ENCODE results near the gene EFCAB7.
"Not testable (repeated sequence)": the region's sequence is repeated elsewhere in the genome, so short reads cannot be mapped to it uniquely, and the experiment has no call there.

Gene EFCAB7

DNA sequence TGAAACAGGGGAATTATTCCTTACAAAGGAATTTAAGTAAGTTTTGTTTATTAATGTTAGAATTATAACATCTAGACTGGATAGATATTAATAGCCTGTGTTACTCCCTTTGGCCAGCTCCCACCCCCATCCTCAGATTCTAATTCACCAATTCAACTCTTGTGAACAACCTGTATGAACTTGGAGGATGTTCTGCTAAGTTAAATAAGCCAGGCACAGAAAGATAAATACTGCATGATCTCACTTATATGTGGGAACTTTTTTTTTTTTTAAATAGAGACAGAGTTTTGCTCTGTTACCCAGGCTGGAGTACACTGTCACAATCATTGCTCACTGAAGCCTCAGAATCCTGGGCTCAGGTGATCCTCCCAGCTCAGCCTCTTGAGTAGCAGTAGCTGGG lies 32.2 kb downstream of the EFCAB7 start:
- DNase-seq (ENCODE audit: low spot score), result no peak

GRCh38 chr1:63557365-63557987 lies 34.2 kb downstream of the EFCAB7 start:
- peak; percentile 22 for DNase-seq (ENCODE audit: low spot score)

- DNase-seq (ENCODE audit: low spot score), result no peak
These were observed 36.0 kb downstream of the EFCAB7 start for GRCh38 chr1:63559357-63559756.

- no peak for DNase-seq (ENCODE audit: low spot score)
These were observed 40.4 kb downstream of the EFCAB7 start for GRCh38 chr1:63563745-63564144.

DNA sequence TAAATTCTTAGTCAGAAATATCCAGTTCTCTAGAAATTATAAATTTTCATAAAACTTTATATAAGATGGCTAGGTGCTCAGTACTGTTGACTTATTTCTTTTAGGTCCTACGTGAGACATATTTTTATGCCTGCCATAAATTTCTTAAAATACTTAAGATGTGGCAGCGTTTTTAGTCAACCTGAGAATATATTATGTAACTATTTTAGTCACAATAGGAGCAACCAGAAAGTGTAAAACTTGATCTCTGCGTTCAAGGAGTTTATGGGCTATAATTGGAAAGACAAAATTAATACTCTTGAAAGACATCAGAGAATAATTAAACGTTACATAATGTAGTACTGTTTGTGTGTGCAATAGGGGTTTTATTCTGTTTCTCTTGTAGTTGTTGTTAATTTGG lies 45.7 kb downstream of the EFCAB7 start:
- DNase-seq (ENCODE audit: low spot score), result no peak

- no peak for DNase-seq (ENCODE audit: low spot score)
These were observed 46.5 kb downstream of the EFCAB7 start for GRCh38 chr1:63569640-63570316.

DNA sequence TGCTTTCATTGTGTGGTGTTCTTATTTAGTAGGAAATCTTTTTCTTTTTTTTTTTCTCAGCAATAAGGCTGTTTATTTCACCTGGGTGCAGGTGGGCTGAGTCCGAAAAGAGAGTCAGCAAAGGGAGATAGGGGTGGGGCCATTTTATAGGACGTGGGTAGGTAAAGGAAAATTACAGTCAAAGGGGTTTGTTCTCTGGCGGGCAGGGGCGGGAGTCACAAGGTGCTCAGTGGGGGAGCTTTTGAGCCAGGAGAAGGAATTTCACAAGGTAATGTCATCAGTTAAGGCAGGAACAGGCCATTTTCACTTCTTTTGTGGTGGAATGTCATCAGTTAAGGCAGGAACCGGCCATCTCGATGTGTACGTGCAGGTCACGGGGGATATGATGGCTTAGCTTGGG lies 49.4 kb downstream of the EFCAB7 start:
- DNase-seq (ENCODE audit: low spot score), result not testable (repeated sequence)

DNA sequence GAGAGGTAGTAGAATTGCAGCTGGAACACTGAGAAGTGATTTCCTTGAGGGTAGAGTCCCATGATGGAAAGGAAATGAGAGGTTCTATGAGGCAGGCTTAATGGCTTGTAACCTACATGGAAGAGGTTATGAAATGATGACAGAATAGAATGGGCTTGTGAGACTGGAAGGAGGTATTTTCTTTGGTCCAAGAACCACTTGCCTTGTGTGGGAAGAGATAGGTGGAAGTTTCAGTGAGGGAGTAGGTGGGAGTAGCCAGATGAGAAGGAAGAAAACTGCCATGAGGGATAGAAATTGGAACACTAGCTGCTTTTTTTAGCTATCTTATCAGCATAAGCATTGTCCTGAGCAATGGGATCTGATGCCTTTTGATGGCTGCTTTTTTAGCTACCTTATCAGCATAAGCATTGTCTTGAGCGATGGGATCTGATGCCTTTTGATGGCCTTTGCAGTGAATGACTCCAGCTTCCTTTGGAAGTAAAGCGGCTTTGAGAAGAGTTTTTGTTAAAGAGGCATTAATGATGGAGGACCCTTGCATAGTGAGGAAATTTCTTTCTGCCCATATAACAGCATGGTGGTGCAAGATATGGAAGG lies 51.0 kb downstream of the EFCAB7 start:
- DNase-seq (ENCODE audit: low spot score), result not testable (repeated sequence)

DNA sequence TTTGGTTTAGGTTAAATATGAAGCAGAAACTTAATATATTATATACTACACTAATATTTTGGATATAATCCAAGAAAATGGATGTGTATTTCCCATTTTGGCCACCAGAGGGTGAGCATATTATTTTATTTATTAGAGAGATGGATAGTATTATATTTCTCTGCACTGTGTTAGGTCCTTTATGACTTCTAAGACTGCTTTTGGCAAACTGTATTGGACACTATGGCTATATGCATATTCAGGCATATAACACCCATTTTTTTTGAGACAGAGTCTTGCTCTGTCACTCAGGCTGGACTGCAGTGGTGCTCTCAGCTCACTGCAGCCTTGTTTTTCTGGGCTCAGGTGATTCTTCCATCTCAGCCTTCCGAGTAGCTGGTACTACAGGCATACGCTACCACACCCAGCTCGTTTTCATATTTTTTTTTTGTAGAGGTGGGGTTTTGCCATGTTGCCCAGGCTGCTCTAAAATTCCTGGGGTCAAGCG lies 52.1 kb downstream of the EFCAB7 start:
- DNase-seq (ENCODE audit: low spot score), result peak; percentile 57

GRCh38 chr1:63586326-63586725 lies 63.0 kb downstream of the EFCAB7 start:
- not testable (repeated sequence) for DNase-seq (ENCODE audit: low spot score)

GRCh38 chr1:63590166-63590560 lies 66.8 kb downstream of the EFCAB7 start:
- DNase-seq (ENCODE audit: low spot score), result no peak

GRCh38 chr1:63592536-63593302 lies 69.4 kb downstream of the EFCAB7 start:
- DNase-seq (ENCODE audit: low spot score), result no peak

GRCh38 chr1:63593303-63593885 lies 70.1 kb downstream of the EFCAB7 start, which contains the start of gene PGM1:
Gene PGM1, plus strand, starts transcription at chr1:63593411. Its CDS starts 78 bp downstream, at chr1:63593489.
- DNase-seq (ENCODE audit: low spot score), result peak; percentile 73

GRCh38 chr1:63593886-63594605 lies 70.7 kb downstream of the EFCAB7 start:
- peak; percentile 68 for DNase-seq (ENCODE audit: low spot score)

DNA sequence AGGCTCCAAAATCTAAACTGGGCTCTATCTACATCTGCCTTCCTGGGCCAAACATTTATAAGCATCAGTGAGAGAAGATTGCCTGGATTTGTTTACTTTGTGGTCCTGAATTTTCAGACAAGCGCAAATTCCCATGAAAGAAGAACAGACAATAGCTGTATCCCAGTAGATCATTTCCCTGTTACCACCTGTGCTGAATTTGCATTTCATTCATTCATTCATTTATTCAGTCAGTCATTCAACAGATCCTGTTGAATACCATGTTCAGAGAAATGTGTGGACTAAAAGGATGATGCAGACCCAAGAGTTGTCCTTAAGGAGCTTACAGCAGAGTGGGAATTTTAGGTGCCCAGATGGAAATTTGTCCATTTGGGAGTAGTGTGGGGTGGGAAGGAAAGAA lies 72.1 kb downstream of the EFCAB7 start:
- no peak for DNase-seq (ENCODE audit: low spot score)

GRCh38 chr1:63599799-63600198 lies 76.5 kb downstream of the EFCAB7 start:
- no peak for DNase-seq (ENCODE audit: low spot score)

GRCh38 chr1:63600248-63600647 lies 76.9 kb downstream of the EFCAB7 start:
- DNase-seq (ENCODE audit: low spot score), result no peak

GRCh38 chr1:63601061-63601460 lies 77.7 kb downstream of the EFCAB7 start:
- no peak for DNase-seq (ENCODE audit: low spot score)

DNA sequence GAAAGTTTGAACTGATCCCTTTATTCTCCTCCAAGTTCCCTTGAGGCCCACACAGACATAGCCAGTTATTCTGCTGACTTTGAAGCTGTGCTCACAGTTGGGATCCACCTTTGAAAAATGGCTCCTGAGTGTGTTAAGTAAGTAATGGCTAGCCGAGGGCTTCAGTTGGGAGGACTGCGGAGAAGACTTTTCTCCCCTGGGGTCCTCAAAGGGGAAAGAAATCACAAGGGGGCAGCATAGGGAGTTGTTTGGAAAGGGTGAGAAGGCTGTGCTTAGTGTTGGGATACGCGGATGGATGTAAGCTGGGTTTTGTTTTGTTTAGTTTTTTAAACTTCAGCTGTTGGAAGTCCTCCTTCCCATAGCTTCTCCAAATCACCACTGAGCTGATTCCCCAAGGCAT lies 78.1 kb downstream of the EFCAB7 start:
- DNase-seq (ENCODE audit: low spot score), result no peak

- no peak for DNase-seq (ENCODE audit: low spot score)
These were observed 78.6 kb downstream of the EFCAB7 start for GRCh38 chr1:63601912-63602311.

DNA sequence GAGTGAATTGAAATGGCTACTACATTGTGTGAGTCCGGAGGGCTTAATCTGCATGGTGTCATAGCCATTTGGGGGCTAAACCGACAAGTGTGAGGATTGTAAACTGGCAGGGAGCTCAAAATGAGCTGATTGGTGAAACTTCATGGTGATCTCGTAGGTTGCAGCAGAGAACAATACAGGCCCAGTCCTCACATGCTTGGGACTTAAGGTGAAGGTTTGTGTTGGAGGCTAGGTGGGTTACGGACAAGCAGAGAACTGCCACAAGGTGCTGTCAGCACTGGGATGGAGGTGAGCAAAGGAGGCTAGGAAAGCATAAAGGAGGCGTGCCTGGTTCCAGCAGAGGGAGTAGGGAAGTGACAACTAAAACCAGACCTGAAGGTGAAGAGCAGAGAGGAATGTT lies 79.3 kb downstream of the EFCAB7 start:
- DNase-seq (ENCODE audit: low spot score), result no peak

Data from CD4-positive, alpha-beta T cell treated with Interleukin-15 for 4 hours (primary cell).